ENCODE data around the gene SERPINB11.
"Not testable (repeated sequence)": the region's sequence is repeated elsewhere in the genome, so short reads cannot be mapped to it uniquely, and the experiment has no call there.

SERPINB11 gene

GRCh38 chr18:63708650-63709049 is 5.9 kb downstream of the SERPINB11 start:
- intact Hi-C loops (cut with DNase I) = no loop called here
- DNase-seq = no peak

DNA sequence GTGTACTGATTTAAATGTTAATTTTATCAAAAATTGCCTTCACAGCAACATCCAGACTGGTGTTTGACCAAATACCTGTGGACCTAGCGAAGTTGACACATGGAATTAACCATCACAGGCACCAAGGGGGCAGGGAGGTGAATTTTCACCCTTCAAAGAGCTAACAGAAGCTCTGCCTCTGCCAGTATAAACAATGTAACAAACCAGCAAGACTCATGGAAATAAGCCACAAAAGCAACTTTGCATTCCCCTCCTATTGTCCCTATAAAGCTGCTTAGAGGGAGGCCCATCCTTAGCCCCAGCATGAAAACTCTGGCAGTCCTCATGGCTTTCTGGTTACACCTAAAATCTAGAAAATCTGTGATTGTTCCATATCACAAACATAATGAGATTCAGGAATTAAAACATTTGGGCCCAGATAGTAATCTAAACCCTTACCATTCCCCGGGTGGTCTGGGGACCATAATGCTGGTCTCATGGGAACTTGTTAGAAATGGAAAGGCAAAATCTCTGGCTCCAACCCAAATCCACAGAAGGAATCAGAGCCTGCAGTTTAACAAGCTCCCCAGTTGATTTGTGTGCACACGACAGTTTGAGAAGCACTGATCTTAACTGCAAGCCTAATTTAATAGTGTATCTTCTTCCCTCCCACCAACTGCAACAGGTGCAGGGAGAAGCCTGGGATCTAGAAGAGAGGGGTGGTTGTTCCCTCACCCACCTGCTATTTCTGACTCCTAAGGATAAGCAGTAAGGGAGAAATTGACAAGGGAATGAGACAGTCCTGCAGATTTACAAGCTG is 23.1 kb downstream of the SERPINB11 start:
- intact Hi-C loops (cut with DNase I) = no loop called here

GRCh38 chr18:63730773-63731172 is 28.0 kb downstream of the SERPINB11 start:
- DNase-seq = no peak
- intact Hi-C loops (cut with DNase I) = no loop called here

More for the DNA sequence above, 23.1 kb downstream of the SERPINB11 start:
- no peak for DNase-seq

DNA sequence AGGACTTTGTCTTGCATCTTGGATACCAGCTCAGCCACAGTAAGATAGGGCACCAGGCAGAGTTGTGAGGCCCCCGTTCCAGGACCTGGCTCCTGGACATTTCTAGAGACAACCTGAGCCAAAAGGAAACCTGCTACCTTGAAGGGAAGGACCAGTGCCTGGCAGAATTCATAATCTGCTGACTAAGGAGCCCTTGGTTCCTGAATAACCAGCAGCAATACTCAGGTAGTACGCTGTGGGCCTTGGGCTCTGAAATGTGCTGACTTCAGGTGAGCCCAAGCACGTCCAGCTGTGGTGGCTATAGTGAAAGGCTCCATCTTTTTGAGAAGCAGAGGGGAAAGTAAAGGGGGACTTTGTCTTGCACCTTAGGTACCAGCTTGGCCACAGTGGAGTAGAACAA is 28.5 kb downstream of the SERPINB11 start:
- intact Hi-C loops (cut with DNase I) = no loop called here

DNA sequence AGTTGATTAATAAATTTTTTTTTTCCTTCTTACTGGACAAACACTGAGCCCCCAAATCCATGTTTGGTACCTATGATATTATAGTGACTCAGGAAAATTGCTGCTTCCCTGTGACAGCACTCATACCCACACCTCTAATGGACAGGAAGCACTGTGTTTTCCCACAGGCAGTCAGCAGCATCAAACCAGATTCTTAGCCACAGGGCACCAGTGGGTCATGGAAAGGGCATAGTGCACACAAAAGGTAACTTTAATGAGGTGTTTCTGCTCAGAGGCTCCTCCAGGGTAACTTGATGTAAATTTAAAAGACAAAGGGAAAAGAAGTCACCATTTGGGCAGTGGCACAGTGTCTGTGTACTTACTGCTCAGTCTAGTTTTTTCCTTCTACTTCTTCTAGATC is 34.1 kb downstream of the SERPINB11 start:
- intact Hi-C loops (cut with DNase I) = no loop called here
- DNase-seq = no peak

More for the DNA sequence above, 28.5 kb downstream of the SERPINB11 start:
- DNase-seq = no peak

- intact Hi-C loops (cut with DNase I) = no loop called here
- peak in 1 of 42 donors; percentile 8 for DNase-seq
Observed at GRCh38 chr18:63741769-63742168, 39.0 kb downstream of the SERPINB11 start.

DNA sequence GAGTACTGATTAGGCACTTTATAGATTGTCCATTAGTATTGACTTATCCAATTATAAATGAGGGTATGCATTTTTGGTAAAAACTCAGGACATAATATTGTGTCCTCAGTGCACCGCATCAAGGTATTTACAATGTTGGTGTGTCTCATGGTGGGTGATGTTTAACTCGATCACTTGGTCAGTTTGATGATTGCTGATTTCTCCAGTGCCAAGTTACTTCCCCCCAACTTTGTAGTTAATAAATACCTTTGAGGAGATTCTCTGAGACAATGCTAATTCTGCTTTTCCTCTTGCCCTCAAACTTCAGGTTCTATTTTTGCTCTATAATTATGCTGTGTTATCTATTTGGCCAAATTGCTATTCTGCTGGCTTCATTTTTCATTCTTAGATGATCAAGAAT is 44.2 kb downstream of the SERPINB11 start:
- intact Hi-C loops (cut with DNase I) = no loop called here
- DNase-seq = no peak

GRCh38 chr18:63749489-63749888 is 46.7 kb downstream of the SERPINB11 start:
- intact Hi-C loops (cut with DNase I) = no loop called here
- no peak for DNase-seq

GRCh38 chr18:63752636-63753035 is 49.9 kb downstream of the SERPINB11 start:
- intact Hi-C loops (cut with DNase I) = no loop called here
- no peak for DNase-seq

DNA sequence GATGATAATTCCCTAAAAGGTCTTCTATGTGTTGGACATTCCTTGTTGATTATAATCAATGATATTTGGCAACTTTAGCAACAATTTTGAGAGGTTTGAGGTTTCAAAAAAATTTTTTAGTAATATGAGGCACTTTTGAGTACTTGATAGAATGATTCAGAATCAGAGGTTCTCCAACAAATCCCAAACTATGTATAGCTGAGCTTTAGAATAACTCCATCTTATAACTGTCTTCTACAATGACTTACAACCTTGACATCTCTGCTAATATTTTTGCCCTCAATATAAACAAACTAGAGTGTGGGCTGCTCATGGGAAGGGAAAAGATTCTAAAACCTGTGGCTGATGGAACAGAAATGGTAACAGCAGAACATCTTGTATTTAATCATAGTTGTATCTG is 50.9 kb downstream of the SERPINB11 start:
- intact Hi-C loops (cut with DNase I) = no loop called here
- no peak for DNase-seq

DNA sequence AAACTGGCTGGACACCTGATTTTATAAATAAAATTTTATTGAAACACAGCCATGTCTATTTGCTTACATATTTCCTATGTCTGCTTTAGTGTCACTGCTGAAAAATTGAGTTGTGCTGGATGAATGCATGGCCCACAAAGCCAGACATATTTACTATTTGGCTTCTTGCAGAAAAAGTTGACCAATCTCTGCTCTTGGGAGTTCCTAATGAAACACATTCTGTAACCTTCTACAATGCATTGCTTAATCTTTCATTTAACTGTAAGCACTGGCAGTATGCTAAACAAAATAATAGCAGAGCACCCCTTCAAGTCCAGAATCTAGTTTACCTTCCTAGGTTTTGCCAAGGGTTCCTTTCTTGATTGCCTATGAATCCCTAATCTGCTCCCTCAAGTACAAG is 54.8 kb downstream of the SERPINB11 start:
- no peak for DNase-seq
- intact Hi-C loops (cut with DNase I) = no loop called here

- no peak for DNase-seq
Observed at GRCh38 chr18:63758615-63759240, 56.0 kb downstream of the SERPINB11 start.

GRCh38 chr18:63759786-63760185 is 57.0 kb downstream of the SERPINB11 start:
- DNase-seq; intact Hi-C loops (cut with DNase I): not testable (repeated sequence)

More at GRCh38 chr18:63758615-63759240, 56.0 kb downstream of the SERPINB11 start:
- intact Hi-C loops (cut with DNase I) = no loop called here

DNA sequence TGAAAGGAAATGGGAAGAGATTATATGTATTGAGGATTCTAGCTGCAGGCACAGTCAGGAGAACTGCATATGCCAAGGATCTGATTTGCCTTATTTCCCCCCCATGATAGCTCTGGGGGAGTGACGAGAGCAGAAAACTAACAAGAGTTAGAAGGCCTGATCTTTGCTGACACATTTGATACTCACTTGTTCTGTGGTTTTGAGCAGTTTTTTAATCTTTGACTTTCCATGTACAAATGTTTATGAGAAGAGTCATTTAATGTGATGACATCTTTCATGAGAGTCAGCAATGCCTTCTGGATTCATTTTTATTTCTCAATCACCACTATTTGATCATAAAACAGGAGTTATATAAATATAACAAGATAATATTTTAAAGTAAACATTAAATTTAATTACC is 59.8 kb downstream of the SERPINB11 start:
- intact Hi-C loops (cut with DNase I) = no loop called here
- no peak for DNase-seq

DNA sequence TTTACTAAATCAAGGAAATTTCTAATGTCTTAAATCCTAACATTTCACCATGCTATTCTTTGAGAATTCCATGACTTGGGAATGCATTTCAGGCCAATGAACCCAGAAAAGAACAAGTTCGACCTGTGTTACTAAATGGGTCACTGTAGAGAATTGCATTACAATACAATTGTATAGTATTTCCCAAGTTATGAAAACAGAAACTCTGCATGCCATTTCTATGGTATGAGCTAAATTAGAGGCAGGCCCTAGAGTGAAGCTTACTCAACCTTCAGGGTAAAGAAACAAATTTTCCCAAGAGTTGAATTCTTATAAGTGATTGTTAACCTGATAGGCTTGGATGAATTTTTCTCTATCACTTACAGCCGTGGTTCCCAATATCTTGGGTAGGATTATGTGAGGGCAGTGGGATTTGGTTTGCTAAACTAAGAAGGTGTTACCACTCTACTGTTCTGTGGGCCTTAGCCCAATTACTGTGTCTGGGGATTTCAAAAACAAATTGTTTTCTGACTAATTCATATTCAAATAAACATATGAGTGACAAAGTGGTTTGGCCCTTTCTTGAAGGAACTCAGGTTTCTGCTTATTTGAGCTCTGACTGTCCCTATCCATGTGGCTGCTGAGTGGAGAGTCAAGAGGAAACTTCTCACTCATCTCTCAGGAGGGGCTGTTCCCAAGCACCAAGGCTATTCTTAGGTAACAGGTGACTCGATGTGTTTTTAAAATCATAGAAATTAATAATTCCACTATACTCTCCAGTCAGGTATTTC is 61.3 kb downstream of the SERPINB11 start:
- DNase-seq = no peak
- intact Hi-C loops (cut with DNase I) = no loop called here

GRCh38 chr18:63765837-63766236 is 63.1 kb downstream of the SERPINB11 start:
- intact Hi-C loops (cut with DNase I) = no loop called here
- DNase-seq = no peak

Measured in head of caudate nucleus (tissue), 42 donors.